HEK293T (cell line): Measurements from ENCODE around the gene DROSHA.

Source experiments
- BHLHE40 ChIP-seq: fragments of 450-650 bp; IDR thresholded peaks from 2 replicates; pipeline ENCODE4 v1.6.1; 2016; ENCODE audit warnings: mild to moderate bottlenecking, moderate library complexity, borderline replicate concordance
- FOXA1 ChIP-seq: fragments of 450-650 bp; IDR thresholded peaks from 2 replicates; pipeline ENCODE4 v1.6.1; 2016; ENCODE audit warnings: mild to moderate bottlenecking
- LEF1 ChIP-seq: fragments of 450-650 bp; IDR thresholded peaks from 2 replicates; pipeline ENCODE4 v1.6.1; 2017; ENCODE audit warnings: mild to moderate bottlenecking, borderline replicate concordance
- SP1 ChIP-seq: fragments of 450-650 bp; IDR thresholded peaks from 2 replicates; pipeline ENCODE4 v1.6.1; 2017
- SUZ12 ChIP-seq: fragments of 450-650 bp; IDR thresholded peaks from 2 replicates; pipeline ENCODE4 v1.6.1; 2016; ENCODE audit warnings: mild to moderate bottlenecking
- ZNF384 ChIP-seq: fragments of 450-650 bp; IDR thresholded peaks from 2 replicates; pipeline ENCODE4 v1.6.1; 2016

DNA sequence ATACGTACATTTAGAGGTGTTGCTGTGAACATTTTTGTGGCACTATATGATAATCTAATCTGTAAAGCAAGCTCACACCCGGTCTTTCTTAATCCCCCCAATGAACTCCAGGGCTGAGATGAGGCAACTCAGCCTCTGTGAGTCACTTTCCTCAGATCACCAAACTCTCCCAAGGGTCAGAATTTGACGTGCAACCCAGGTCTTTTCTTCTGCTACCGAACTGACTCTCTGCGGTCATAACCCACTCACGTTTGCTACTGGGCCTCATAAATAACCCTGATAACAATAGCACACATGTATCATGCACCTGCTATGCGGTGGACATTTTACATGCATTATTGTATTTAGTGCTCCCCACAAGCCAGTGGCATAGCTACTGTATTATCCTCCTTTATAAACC, 153.1 kb downstream of the DROSHA start:
- no peak for TF ChIP-seq SP1
- no peak for TF ChIP-seq BHLHE40
- TF ChIP-seq ZNF384: no peak
- no peak for TF ChIP-seq FOXA1
- TF ChIP-seq LEF1: no peak
- no peak for TF ChIP-seq SUZ12
